ENCODE data around the gene HSBP1. TPM values are rescaled to one million over a fixed set of nuclear protein-coding genes. Genes with fewer than 3 reads are reported as not detected.

The HSBP1 gene
- total RNA-seq, 2 donors from 2014 or later, result 10.7 to 30.5 TPM

DNA sequence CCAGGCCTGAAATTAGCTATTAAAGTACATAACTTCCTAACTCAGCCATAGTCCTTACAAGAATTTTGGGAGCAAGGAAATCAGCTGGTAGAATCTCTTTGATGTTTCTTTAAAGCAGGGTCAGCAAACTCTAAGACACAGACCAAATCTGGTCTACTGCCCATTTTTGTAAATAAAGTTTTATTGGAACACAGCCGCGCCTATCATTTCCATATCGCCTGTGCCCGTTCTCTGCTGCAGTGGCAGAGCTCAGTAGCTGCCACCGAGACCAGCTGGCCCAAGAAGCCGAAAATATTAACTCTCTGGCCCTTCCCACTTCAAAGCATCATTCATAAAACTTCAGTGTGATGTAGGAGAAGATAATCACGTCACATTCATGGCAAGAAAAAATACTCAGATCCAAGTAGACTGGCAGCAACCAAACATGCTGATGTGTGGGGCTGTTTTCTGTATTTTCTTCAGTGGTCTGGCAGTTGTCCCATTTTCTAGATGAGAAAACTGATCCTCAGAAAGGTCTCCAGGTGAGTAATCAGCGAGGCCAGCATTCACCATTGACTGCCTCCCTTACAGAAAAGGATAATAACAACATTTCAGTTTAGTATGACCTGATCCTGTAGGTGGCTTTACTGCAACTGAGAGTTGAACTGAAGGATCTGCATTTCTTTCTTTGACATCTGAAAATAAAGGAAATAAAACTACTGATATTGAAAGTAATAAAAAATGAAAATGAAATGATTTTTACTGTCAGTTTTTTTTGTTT, 18.0 kb upstream of the HSBP1 start:
- DNase-seq (ENCODE audit: low spot score), result no peak
- no peak overlapping the region for H3K27ac ChIP-seq
- TF ChIP-seq CTCF (IDR thresholded peaks at IDR 0.05), result no peak

DNA sequence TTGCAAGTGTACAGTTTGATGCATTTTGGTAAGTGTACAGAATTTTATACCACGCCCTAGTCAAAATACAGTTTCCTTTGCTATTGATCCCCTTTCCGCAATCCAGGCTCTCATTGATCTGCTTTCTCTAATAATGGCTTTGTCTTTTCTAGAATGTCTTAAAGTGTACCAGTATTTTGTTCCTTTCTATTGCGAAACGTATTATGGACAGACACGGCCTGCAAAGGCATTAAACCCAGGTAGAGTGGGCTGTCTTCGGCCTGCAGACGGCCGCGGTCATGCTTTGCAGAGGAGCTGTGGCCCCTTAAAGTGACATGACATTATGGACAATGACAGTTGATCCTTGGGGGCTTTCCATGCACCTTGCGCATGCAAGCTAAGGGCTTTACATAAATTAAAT, 15.9 kb upstream of the HSBP1 start:
- Histone ChIP-seq H3K4me1 (no peaks in the 10 kb centered on the region), H3K27ac (no peak overlapping the region), H3K4me3 (no peak overlapping the region), H3K27me3 (no peaks in the 10 kb centered on the region), H3K9me3 (peaks cover 0 to 3% of the 10 kb centered on the region in 2 donors), H3K36me3 (peaks cover 6% of the 10 kb centered on the region)
- DNase-seq (ENCODE audit: low spot score), result no peak
- TF ChIP-seq CTCF (IDR thresholded peaks at IDR 0.05), result no peak

More for the DNA sequence above, 18.0 kb upstream of the HSBP1 start:
- Histone ChIP-seq H3K4me1 (no peaks in the 10 kb centered on the region), H3K36me3 (peaks cover 6% of the 10 kb centered on the region), H3K27me3 (no peaks in the 10 kb centered on the region), H3K9me3 (peaks cover 0 to 3% of the 10 kb centered on the region in 2 donors), H3K4me3 (no peak overlapping the region)

- Histone ChIP-seq H3K4me3 (no peak overlapping the region), H3K27me3 (no peaks in the 10 kb centered on the region), H3K4me1 (no peaks in the 10 kb centered on the region), H3K27ac (no peak overlapping the region), H3K36me3 (peaks cover 6% of the 10 kb centered on the region), H3K9me3 (peaks cover 0 to 3% of the 10 kb centered on the region in 2 donors)
- TF ChIP-seq CTCF (IDR thresholded peaks at IDR 0.05), result no peak
- no peak for DNase-seq (ENCODE audit: low spot score)
Observed at GRCh38 chr16:83792391-83792790, 15.4 kb upstream of the HSBP1 start.

GRCh38 chr16:83793179-83793578, 14.6 kb upstream of the HSBP1 start:
- Histone ChIP-seq H3K4me3 (no peak overlapping the region), H3K27ac (no peak overlapping the region), H3K36me3 (peaks cover 6% of the 10 kb centered on the region), H3K4me1 (no peaks in the 10 kb centered on the region), H3K9me3 (peaks cover 0 to 3% of the 10 kb centered on the region in 2 donors), H3K27me3 (no peaks in the 10 kb centered on the region)
- no peak for TF ChIP-seq CTCF (IDR thresholded peaks at IDR 0.05)
- DNase-seq (ENCODE audit: low spot score), result no peak

DNA sequence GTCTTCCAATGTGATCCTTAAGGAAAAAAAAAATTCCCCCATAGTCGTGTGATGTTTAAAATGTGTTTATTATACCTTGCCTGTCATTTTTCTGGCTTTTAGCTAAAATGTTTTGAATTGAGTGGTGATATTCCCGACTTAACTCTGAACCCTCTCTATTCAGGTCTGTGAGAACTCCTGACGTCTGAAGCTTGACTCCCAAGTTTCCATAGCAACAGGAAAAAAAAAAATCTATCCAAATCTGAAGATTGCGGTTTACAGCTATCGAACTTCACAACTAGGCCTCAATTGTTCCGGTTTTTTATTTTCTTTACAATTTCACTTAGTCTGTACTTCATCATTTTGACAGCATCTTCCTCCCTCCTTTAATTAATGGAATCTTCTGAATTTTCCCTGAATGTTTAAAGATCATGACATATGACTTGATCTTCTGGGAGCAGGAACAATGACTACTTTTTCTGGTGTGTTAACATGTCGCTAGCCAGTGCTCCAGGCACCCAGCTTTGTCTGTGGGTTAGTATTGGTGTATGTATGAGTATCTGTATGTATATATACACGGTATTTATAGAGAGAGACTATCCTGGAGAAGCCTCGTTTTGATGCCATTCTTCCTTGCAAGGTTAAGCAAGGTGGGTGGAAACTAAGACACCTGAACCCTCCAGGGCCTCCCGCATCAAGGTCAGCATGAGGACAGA, 12.8 kb upstream of the HSBP1 start:
- Histone ChIP-seq H3K4me1 (no peaks in the 10 kb centered on the region), H3K36me3 (peaks cover 6% of the 10 kb centered on the region), H3K4me3 (no peak overlapping the region), H3K27me3 (no peaks in the 10 kb centered on the region), H3K9me3 (peaks cover 0 to 3% of the 10 kb centered on the region in 2 donors), H3K27ac (no peak overlapping the region)
- no peak for TF ChIP-seq CTCF (IDR thresholded peaks at IDR 0.05)
- DNase-seq (ENCODE audit: low spot score), result no peak

Measured in right atrium auricular region (tissue), 2 donors.